Keratinocyte (primary cell): Measurements from ENCODE around the gene TMEM134. TPM values are rescaled to one million over a fixed set of nuclear protein-coding genes. Genes with fewer than 3 reads are reported as not detected.

Experiments used
- DNase-seq: peaks from one replicate; pipeline ENCODE4 v3.0.0-alpha.2; 2011; ENCODE audit warnings: low read depth, missing footprints, low spot score
- FAIRE-seq: peaks from 2 replicates; lab custom pipeline; 2011; peaks lifted over from hg19 to GRCh38; lab: Jason Lieb, UNC
- H2AFZ ChIP-seq: 2 replicates; pipeline ENCODE4 v1.6.0; 2012; ENCODE audit warnings: low read length, control low read depth, inconsistent platforms; ENCODE audit not compliant: control insufficient read depth
- H3K27ac ChIP-seq: 2 replicates; pipeline ENCODE4 v1.5.1; 2011; ENCODE audit warnings: low read length; ENCODE audit not compliant: control insufficient read depth, insufficient read depth
- H3K27me3 ChIP-seq: 3 replicates; pipeline ENCODE4 v1.6.0; 2011; ENCODE audit warnings: low read length; ENCODE audit not compliant: control insufficient read depth, insufficient read depth; ENCODE audit errors: extremely low read depth
- H3K36me3 ChIP-seq, 2 experiments: 2 replicates in 1 of 2; 3 replicates in 1 of 2; pipeline ENCODE4 v1.5.1; 2011; ENCODE audit warnings: low read length in 2 of 2, mild to moderate bottlenecking in 1 of 2; ENCODE audit not compliant: control insufficient read depth in 2 of 2, insufficient read depth in 2 of 2; ENCODE audit errors: extremely low read depth in 1 of 2
- H3K4me1 ChIP-seq: 3 replicates; pipeline ENCODE4 v1.5.1; 2011; ENCODE audit warnings: low read length; ENCODE audit not compliant: control insufficient read depth, insufficient read depth; ENCODE audit errors: extremely low read depth
- H3K4me2 ChIP-seq: 3 replicates; pipeline ENCODE4 v1.6.0; 2011; ENCODE audit warnings: low read depth, low read length; ENCODE audit not compliant: control insufficient read depth, insufficient read depth; ENCODE audit errors: extremely low read depth
- H3K4me3 ChIP-seq, 3 experiments: fragments of 200-600 bp in 1 of 3; sonication (generic) in 1 of 3; 2 replicates in 2 of 3; 3 replicates in 1 of 3; pipeline ENCODE4 v1.5.1; 2011 to 2016; ENCODE audit warnings: low read length in 3 of 3, mild to moderate bottlenecking in 3 of 3, control low read depth in 2 of 3, inconsistent platforms in 1 of 3, low read depth in 1 of 3, mixed read lengths in 1 of 3, mixed run types in 1 of 3, moderate library complexity in 1 of 3; ENCODE audit not compliant: control insufficient read depth in 2 of 3, insufficient read depth in 2 of 3; ENCODE audit errors: extremely low read depth in 1 of 3
- H3K79me2 ChIP-seq: 2 replicates; pipeline ENCODE4 v1.6.0; 2012; ENCODE audit warnings: low read length; ENCODE audit not compliant: control insufficient read depth, insufficient read depth
- H3K9ac ChIP-seq: 3 replicates; pipeline ENCODE4 v1.6.0; 2011; ENCODE audit warnings: low read length; ENCODE audit not compliant: control insufficient read depth, insufficient read depth; ENCODE audit errors: extremely low read depth
- H3K9me1 ChIP-seq: 3 replicates; pipeline ENCODE4 v1.6.0; 2011; ENCODE audit warnings: low read length; ENCODE audit not compliant: control insufficient read depth, insufficient read depth; ENCODE audit errors: extremely low read depth
- H3K9me3 ChIP-seq: 2 replicates; pipeline ENCODE4 v1.5.1; 2012; ENCODE audit warnings: low read depth, low read length; ENCODE audit not compliant: control insufficient read depth
- H4K20me1 ChIP-seq: 3 replicates; pipeline ENCODE4 v1.6.0; 2011; ENCODE audit warnings: low read length; ENCODE audit not compliant: control insufficient read depth, insufficient read depth; ENCODE audit errors: extremely low read depth
- CTCF ChIP-seq, 3 experiments: IDR thresholded peaks in 1 of 3; conservative IDR thresholded peaks in 1 of 3; optimal IDR thresholded peaks in 1 of 3; 2 replicates in 2 of 3; 3 replicates in 1 of 3; pipeline versions ENCODE3 to v1.5.1; 2011; ENCODE audit warnings: low read length in 3 of 3, mild to moderate bottlenecking in 3 of 3, moderate library complexity in 2 of 3, control low read depth in 1 of 3, inconsistent platforms in 1 of 3; ENCODE audit not compliant: insufficient read depth in 2 of 3; ENCODE audit errors: extremely low read depth in 1 of 3
- EZH2 ChIP-seq: IDR thresholded peaks from one replicate; pipeline ENCODE4 v1.6.1; 2012; ENCODE audit warnings: inconsistent platforms, mild to moderate bottlenecking, low read length, moderate library complexity
- dilution Hi-C: fragments of 300-500 bp; cut with MboI; formaldehyde crosslinking; loops from one replicate; pipeline ENCODE4 v1.7.0; 2020; ENCODE audit warnings: low sequenced_read_pairs; ENCODE audit not compliant: extremely low pct_ligation_motif_present
- polyA plus RNA-seq, 5 experiments: library from polyadenylated mRNA; depleted of rRNA in 3 of 5; stranded (reverse) in 3 of 5; stranded (forward) in 1 of 5; unstranded in 1 of 5; fragments of >200 nt; gene quantifications; 1 replicate in 1 of 5; 2 replicates in 3 of 5; 3 replicates in 1 of 5; pipeline versions ENCODE4 v1.2.1 to v1.2.3, GENCODE V29; 2011 to 2012; ENCODE audit warnings: missing spikeins in 2 of 5, low read depth in 1 of 5, low replicate concordance in 1 of 5

TMEM134 gene
- polyA plus RNA-seq, 1 donor (not counting 4 experiments of a cell fraction or from before 2014, with no cell fraction given): 24.7 TPM

GRCh38 chr11:67496113-67496512 is 27.1 kb upstream of the TMEM134 start:
- DNase-seq (no peak), FAIRE-seq (no peak)
- no peak for TF ChIP-seq CTCF (optimal IDR thresholded peaks at IDR 0.05 in 1 of 3, IDR thresholded peaks at IDR 0.05 in 1 of 3, conservative IDR thresholded peaks at IDR 0.05 in 1 of 3; ENCODE audit: extremely low read depth in 1 of 3, insufficient read depth in 2 of 3, low read length in 3 of 3)
- Histone ChIP-seq H3K9ac (no peak overlapping the region), H3K9me3 (no peaks in the 10 kb centered on the region), H3K4me3 (no peak overlapping the region), H3K9me1 (no peaks in the 10 kb centered on the region), H3K36me3 (peaks cover 14 to 28% of the 10 kb centered on the region in 2 experiments), H4K20me1 (no peaks in the 10 kb centered on the region), H3K4me1 (no peaks in the 10 kb centered on the region), H3K4me2 (no peak overlapping the region), H3K79me2 (no peaks in the 10 kb centered on the region), H3K27me3 (no peaks in the 10 kb centered on the region), H2AFZ (no peak overlapping the region), H3K27ac (no peak overlapping the region)
- dilution Hi-C loops: no loop called here

GRCh38 chr11:67495234-67496005 is 26.4 kb upstream of the TMEM134 start:
- H3K4me3 ChIP-seq: no peak overlapping the region
- no peak overlapping the region for H3K27ac ChIP-seq
- TF ChIP-seq CTCF (optimal IDR thresholded peaks at IDR 0.05 in 1 of 3, IDR thresholded peaks at IDR 0.05 in 1 of 3, conservative IDR thresholded peaks at IDR 0.05 in 1 of 3; ENCODE audit: extremely low read depth in 1 of 3, insufficient read depth in 2 of 3, low read length in 3 of 3): no peak
- no peak for TF ChIP-seq EZH2
- H4K20me1 ChIP-seq: no peaks in the 10 kb centered on the region
- DNase-seq (no peak), FAIRE-seq (no peak)
- H2AFZ ChIP-seq: no peak overlapping the region
- H3K9ac ChIP-seq: no peak overlapping the region
- no peaks in the 10 kb centered on the region for H3K9me3 ChIP-seq
- no peaks in the 10 kb centered on the region for H3K27me3 ChIP-seq
- no peaks in the 10 kb centered on the region for H3K4me1 ChIP-seq
- dilution Hi-C loops: no loop called here
- H3K4me2 ChIP-seq: no peak overlapping the region
- H3K36me3 ChIP-seq: peaks cover 15 to 28% of the 10 kb centered on the region in 2 experiments
- H3K79me2 ChIP-seq: no peaks in the 10 kb centered on the region
- H3K9me1 ChIP-seq: no peaks in the 10 kb centered on the region
